Activated CD4-positive, alpha-beta T cell treated with anti-CD3 and anti-CD28 coated beads for 36 hours (primary cell): Measurements from ENCODE around the gene B4GALT2. TPM values are rescaled to one million over a fixed set of nuclear protein-coding genes. Genes with fewer than 3 reads are reported as not detected.

ENCODE experiments used
- ATAC-seq: fragments of 200-7000 bp; cut with Tn5 transposase; one replicate; pipeline ENCODE4 v1.10.0; 2021; ENCODE audit warnings: mild to moderate bottlenecking, moderate library complexity
- CTCF ChIA-PET: fragments of 350-600 bp; sonication (Branson Sonifier 250); formaldehyde crosslinking; loops from one replicate; lab custom pipeline; 2021; ENCODE audit warnings: antibody characterized with exemption; lab: Charles Lee
- POLR2A ChIA-PET: fragments of 350-600 bp; sonication (Branson Sonifier 250); formaldehyde crosslinking; loops from one replicate; lab custom pipeline; 2021; ENCODE audit warnings: antibody characterized with exemption, inconsistent platforms; lab: Charles Lee
- DNase-seq: peaks from one replicate; pipeline ENCODE4 v3.0.0-alpha.2; 2020
- H3K27ac Mint-ChIP-seq: one replicate; pipeline ENCODE4 v1.8.0; 2021; ENCODE audit warnings: mixed read lengths
- H3K27me3 Mint-ChIP-seq: one replicate; pipeline ENCODE4 v1.8.0; 2021; ENCODE audit warnings: mixed read lengths
- H3K36me3 Mint-ChIP-seq: one replicate; pipeline ENCODE4 v1.8.0; 2021; ENCODE audit warnings: low read depth, mixed read lengths
- H3K4me1 Mint-ChIP-seq: one replicate; pipeline ENCODE4 v1.8.0; 2021; ENCODE audit warnings: mixed read lengths
- H3K4me3 Mint-ChIP-seq: one replicate; pipeline ENCODE4 v1.8.0; 2021; ENCODE audit warnings: mild to moderate bottlenecking, moderate library complexity, mixed read lengths
- H3K9me3 Mint-ChIP-seq: one replicate; pipeline ENCODE4 v1.8.0; 2021; ENCODE audit warnings: low read depth, mixed read lengths
- intact Hi-C, 2 experiments: fragments of 100-400 bp; cut with DNase I in 1 of 2; cut with micrococcal nuclease in 1 of 2; formaldehyde crosslinking; loops; one replicate each; pipeline versions ENCODE4 v1.14.2 to v1.15.1; 2022 to 2024; cut with DNase I, micrococcal nuclease
- total RNA-seq, 2 experiments: library from RNA; stranded (reverse); gene quantifications; one replicate each; pipeline ENCODE4 v1.2.3, GENCODE V29; 2021

B4GALT2 gene
- total RNA-seq, 2 experiments from 2014 or later, result 27.9 to 35.3 TPM

GRCh38 chr1:43970502-43970901, 8.5 kb upstream of the B4GALT2 start:
- intact Hi-C loops, result loop anchor here (5.0 kb wide), 5 partner anchors 323 to 1522 kb away; partner anchors contain the start of genes ELOVL1 (in 1 of the 2), MED8 (in 1 of the 2), SZT2 (in 1 of the 2) and TESK2 (in 1 of the 2)
- peaks cover 30% of the 10 kb centered on the region for H3K36me3 Mint-ChIP-seq
- peak overlapping the region; percentile 66 for H3K27ac Mint-ChIP-seq
- peak overlapping the region; percentile 86 for H3K4me3 Mint-ChIP-seq
- no peak for DNase-seq
- no peaks in the 10 kb centered on the region for H3K27me3 Mint-ChIP-seq
- ChIA-PET CTCF (interaction anchor here (0.6 to 1.1 kb wide), 4 partner anchors 23 to 264 kb away, joined by 4 to 5 read pairs (median 4); no protein-coding TSS in a partner anchor), POLR2A (no interaction called here)
- peaks cover 24% of the 10 kb centered on the region for H3K4me1 Mint-ChIP-seq
- no peaks in the 10 kb centered on the region for H3K9me3 Mint-ChIP-seq
- no peak for ATAC-seq

- ChIA-PET POLR2A (no interaction called here), CTCF (interaction anchor here (0.6 to 1.1 kb wide), 3 partner anchors 24 to 208 kb away, joined by 4 to 5 read pairs (median 5); no protein-coding TSS in a partner anchor)
- intact Hi-C loops, result loop anchor here (5.0 kb wide), 5 partner anchors 324 to 1521 kb away; partner anchors contain the start of genes ELOVL1 (in 1 of the 2), MED8 (in 1 of the 2), SZT2 (in 1 of the 2) and TESK2 (in 1 of the 2)
- Mint-ChIP-seq H3K27ac (peak overlapping the region; percentile 66), H3K27me3 (no peaks in the 10 kb centered on the region), H3K4me3 (peak overlapping the region; percentile 86), H3K9me3 (no peaks in the 10 kb centered on the region), H3K36me3 (peaks cover 30% of the 10 kb centered on the region), H3K4me1 (peaks cover 26% of the 10 kb centered on the region)
- ATAC-seq (no peak), DNase-seq (no peak)
These were observed 8.1 kb upstream of the B4GALT2 start for GRCh38 chr1:43970911-43971310.

- Mint-ChIP-seq H3K4me1 (peaks cover 32% of the 10 kb centered on the region), H3K36me3 (peaks cover 35% of the 10 kb centered on the region), H3K4me3 (peak overlapping the region; percentile 86), H3K27ac (no peak overlapping the region), H3K9me3 (no peaks in the 10 kb centered on the region), H3K27me3 (no peaks in the 10 kb centered on the region)
- CTCF ChIA-PET, result interaction anchor here (0.8 to 1.1 kb wide), 2 partner anchors 24 to 208 kb away, joined by 4 to 5 read pairs; no protein-coding TSS in a partner anchor
- POLR2A ChIA-PET, result interaction anchor here (1.3 kb wide), 1 partner anchor 24 kb away, joined by 5 read pairs; no protein-coding TSS in a partner anchor
- ATAC-seq (no peak), DNase-seq (no peak)
- intact Hi-C loops, result loop anchor here (5.0 kb wide), 5 partner anchors 324 to 1521 kb away; partner anchors contain the start of genes ELOVL1 (in 1 of the 2), MED8 (in 1 of the 2), SZT2 (in 1 of the 2) and TESK2 (in 1 of the 2)
These were observed 7.6 kb upstream of the B4GALT2 start for GRCh38 chr1:43971336-43971980.

GRCh38 chr1:43973981-43974442, 5.0 kb upstream of the B4GALT2 start:
- intact Hi-C loops, result loop anchor here (1.0 to 5.0 kb wide), 13 partner anchors 17 to 1518 kb away; partner anchors contain the start of genes CCDC24 (in 2 of the 2), IPO13 (in 2 of the 2), CFAP57 (in 1 of the 2) and EBNA1BP2 (in 1 of the 2)
- ATAC-seq (no peak), DNase-seq (no peak)
- peak overlapping the region; percentile 88 for H3K27ac Mint-ChIP-seq
- ChIA-PET CTCF (interaction anchor here (0.5 to 1.1 kb wide), 2 partner anchors 25 to 344 kb away, joined by 3 read pairs; no protein-coding TSS in a partner anchor), POLR2A (no interaction called here)
- H3K36me3 Mint-ChIP-seq, result peaks cover 56% of the 10 kb centered on the region
- H3K4me1 Mint-ChIP-seq, result peaks cover 54% of the 10 kb centered on the region
- peak overlapping the region; percentile 81 for H3K4me3 Mint-ChIP-seq
- no peaks in the 10 kb centered on the region for H3K9me3 Mint-ChIP-seq
- no peaks in the 10 kb centered on the region for H3K27me3 Mint-ChIP-seq

GRCh38 chr1:43974443-43975248, 4.4 kb upstream of the B4GALT2 start, which contains the start of gene ATP6V0B:
Gene ATP6V0B (plus strand): TSS chr1:43974960. CDS start chr1:43975041, 81 bp downstream.
- peak within 1 kb of the TSS; percentile 88 for H3K27ac Mint-ChIP-seq
- DNase-seq (peak; percentile 99), ATAC-seq (peak; percentile 76)
- no peaks in the 10 kb centered on the region for H3K27me3 Mint-ChIP-seq
- POLR2A ChIA-PET, result interaction anchor here (0.7 to 0.9 kb wide), 2 partner anchors 10 to 325 kb away, joined by 3 read pairs; partner anchors contain the start of gene KDM4A
- H3K4me3 Mint-ChIP-seq, result peak within 1 kb of the TSS; percentile 81
- H3K9me3 Mint-ChIP-seq, result no peaks in the 10 kb centered on the region
- H3K4me1 Mint-ChIP-seq, result peaks cover 48% of the 10 kb centered on the region
- CTCF ChIA-PET, result interaction anchor here (0.5 to 1.5 kb wide), 5 partner anchors 24 to 445 kb away, joined by 3 to 6 read pairs (median 3); no protein-coding TSS in a partner anchor
- intact Hi-C loops, result loop anchor here (1.0 to 5.0 kb wide), 15 partner anchors 16 to 1518 kb away; partner anchors contain the start of genes CCDC24 (in 2 of the 2), IPO13 (in 2 of the 2), CFAP57 (in 1 of the 2) and DMAP1 (in 1 of the 2)
- H3K36me3 Mint-ChIP-seq, result peaks cover 57% of the 10 kb centered on the region

GRCh38 chr1:43975249-43975961, 3.6 kb upstream of the B4GALT2 start:
- H3K27me3 Mint-ChIP-seq, result peaks cover 2% of the 10 kb centered on the region
- no peaks in the 10 kb centered on the region for H3K9me3 Mint-ChIP-seq
- peak; percentile 3 for ATAC-seq
- peaks cover 50% of the 10 kb centered on the region for H3K4me1 Mint-ChIP-seq
- H3K36me3 Mint-ChIP-seq, result peaks cover 57% of the 10 kb centered on the region
- peak; percentile 45 for DNase-seq
- ChIA-PET POLR2A (interaction anchor here (0.6 to 0.9 kb wide), 3 partner anchors 11 to 325 kb away, joined by 3 read pairs; partner anchors contain the start of gene KDM4A), CTCF (interaction anchor here (1.0 to 1.5 kb wide), 5 partner anchors 29 to 445 kb away, joined by 3 to 6 read pairs (median 4); partner anchors contain the start of genes ARTN and IPO13)
- peak overlapping the region; percentile 81 for H3K4me3 Mint-ChIP-seq
- intact Hi-C loops, result loop anchor here (2.0 to 5.0 kb wide), 3 partner anchors 15 to 523 kb away; partner anchors contain the start of genes CCDC24 (in 1 of the 2), DMAP1 (in 1 of the 2) and HYI (in 1 of the 2)
- H3K27ac Mint-ChIP-seq, result peak overlapping the region; percentile 63

- Mint-ChIP-seq H3K27ac (peak overlapping the region; percentile 16), H3K27me3 (peaks cover 5% of the 10 kb centered on the region), H3K9me3 (no peaks in the 10 kb centered on the region), H3K4me3 (peak overlapping the region; percentile 81), H3K4me1 (peaks cover 49% of the 10 kb centered on the region), H3K36me3 (peaks cover 59% of the 10 kb centered on the region)
- DNase-seq (no peak), ATAC-seq (no peak)
- intact Hi-C loops, result loop anchor here in 1 of 2 experiments (5.0 kb wide), 2 partner anchors 236 to 524 kb away; partner anchors contain the start of genes DMAP1 and HYI
- POLR2A ChIA-PET, result interaction anchor here (0.6 kb wide), 1 partner anchor 16 kb away, joined by 3 read pairs; no protein-coding TSS in a partner anchor
- CTCF ChIA-PET, result interaction anchor here (1.1 to 1.4 kb wide), 3 partner anchors 29 to 72 kb away, joined by 3 to 6 read pairs (median 4); partner anchors contain the start of genes ARTN and IPO13
These were observed 3.0 kb upstream of the B4GALT2 start for GRCh38 chr1:43976045-43976444.

- Mint-ChIP-seq H3K4me1 (peaks cover 46% of the 10 kb centered on the region), H3K9me3 (no peaks in the 10 kb centered on the region), H3K27ac (no peak overlapping the region), H3K36me3 (peaks cover 56% of the 10 kb centered on the region), H3K4me3 (peak overlapping the region; percentile 3), H3K27me3 (peaks cover 5% of the 10 kb centered on the region)
- ATAC-seq, result no peak
- DNase-seq, result no peak
- ChIA-PET POLR2A (no interaction called here), CTCF (interaction anchor here (1.1 kb wide), 1 partner anchor 71 kb away, joined by 5 read pairs; no protein-coding TSS in a partner anchor)
- intact Hi-C loops, result loop anchor here in 1 of 2 experiments (5.0 kb wide), 2 partner anchors 235 to 525 kb away; partner anchors contain the start of genes DMAP1 and HYI
These were observed 2.1 kb upstream of the B4GALT2 start for GRCh38 chr1:43976890-43977289.

- ChIA-PET CTCF (interaction anchor here (0.6 to 1.3 kb wide), 4 partner anchors 27 to 70 kb away, joined by 3 to 5 read pairs (median 4); no protein-coding TSS in a partner anchor), POLR2A (interaction anchor here (0.6 kb wide), 1 partner anchor 51 kb away, joined by 5 read pairs; no protein-coding TSS in a partner anchor)
- ATAC-seq, result no peak
- H3K27ac Mint-ChIP-seq, result no peak overlapping the region
- peak overlapping the region; percentile 74 for H3K4me3 Mint-ChIP-seq
- H3K4me1 Mint-ChIP-seq, result peaks cover 46% of the 10 kb centered on the region
- DNase-seq, result no peak
- H3K27me3 Mint-ChIP-seq, result peaks cover 5% of the 10 kb centered on the region
- H3K9me3 Mint-ChIP-seq, result no peaks in the 10 kb centered on the region
- intact Hi-C loops, result loop anchor here in 1 of 2 experiments (5.0 kb wide), 2 partner anchors 235 to 525 kb away; partner anchors contain the start of genes DMAP1 and HYI
- H3K36me3 Mint-ChIP-seq, result peaks cover 50% of the 10 kb centered on the region
These were observed 1.4 kb upstream of the B4GALT2 start for GRCh38 chr1:43977376-43978263.
